M059J (cell line): Measurements from ENCODE around the gene MS4A13. TPM values are rescaled to one million over a fixed set of nuclear protein-coding genes. Genes with fewer than 3 reads are reported as not detected.
"Not testable (repeated sequence)": the region's sequence is repeated elsewhere in the genome, so short reads cannot be mapped to it uniquely, and the experiment has no call there.

ENCODE experiments used
- DNase-seq: peaks from one replicate; pipeline ENCODE4 v3.0.0-alpha.2; 2012; ENCODE audit warnings: low read depth
- total RNA-seq: library from RNA; depleted of rRNA; stranded (reverse); fragments of >200 nt; shearing (Covaris generic); gene quantifications from 2 replicates; pipeline ENCODE4 v1.2.3, GENCODE V29; 2014; rRNA removed

The MS4A13 gene, protein sequence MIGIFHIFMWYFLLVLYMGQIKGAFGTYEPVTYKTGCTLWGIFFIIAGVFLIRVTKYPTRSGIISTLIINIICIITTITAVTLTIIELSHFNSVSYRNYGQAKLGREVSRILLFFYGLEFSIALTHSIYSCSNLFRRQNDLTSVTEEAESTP
- total RNA-seq, result not detected in 2 replicates

DNA sequence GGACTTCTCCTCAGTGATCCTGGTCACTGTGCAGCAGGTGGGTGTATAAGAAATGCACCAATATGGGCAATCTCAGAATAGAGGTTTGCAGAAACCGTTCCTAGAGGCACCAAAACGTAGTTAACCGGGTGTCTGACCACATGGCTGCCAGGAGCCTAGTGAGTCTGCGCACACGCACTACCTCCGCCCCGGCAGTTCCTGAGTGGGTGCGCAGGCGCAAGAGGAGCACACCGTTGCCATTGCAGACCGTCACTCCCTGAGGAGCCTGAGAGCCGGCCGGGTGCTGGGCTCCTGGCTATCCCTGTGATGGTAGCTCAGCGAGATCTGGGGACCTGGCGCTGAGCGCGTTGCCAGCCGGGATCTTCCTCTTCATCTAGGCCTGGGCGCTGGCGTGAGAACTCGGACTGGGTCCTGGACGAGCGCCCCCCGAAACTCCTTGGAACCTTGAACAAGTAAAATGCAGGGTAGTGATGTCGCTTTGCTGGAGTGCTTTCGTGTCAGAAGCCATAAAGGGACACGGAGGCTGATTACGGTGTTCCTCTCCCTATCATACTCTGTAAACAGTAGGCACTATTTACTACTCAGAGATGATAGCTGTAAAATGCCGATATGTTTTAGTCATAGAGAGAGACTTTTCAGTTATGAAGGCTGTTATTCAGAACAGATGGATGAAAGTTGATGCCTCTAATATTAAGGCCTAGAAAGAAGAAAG is at the start of gene MS4A13:
Gene MS4A13 (plus strand): TSS at position 249 of the 712 bp plus-strand sequence. CDS start 2,692 bp downstream, outside the sequence.
- no peak for DNase-seq

DNA sequence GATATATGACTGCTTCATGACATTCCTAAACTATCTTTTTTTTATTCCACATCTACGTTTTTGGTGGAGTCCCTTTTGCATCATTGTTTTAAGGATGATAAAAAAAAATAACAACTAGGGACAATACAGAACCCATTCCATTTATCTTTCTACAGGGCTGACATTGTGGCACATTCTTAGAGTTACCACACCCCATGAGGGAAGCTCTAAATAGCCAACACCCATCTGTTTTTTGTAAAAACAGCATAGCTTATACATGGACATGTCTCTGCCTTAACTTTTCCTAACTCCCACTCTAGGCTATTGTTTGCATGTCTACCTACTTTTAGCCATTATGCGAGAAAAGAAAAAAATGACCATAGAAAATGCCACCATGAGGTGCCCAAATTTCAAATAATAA is 46.4 kb upstream of the MS4A13 start:
- DNase-seq, result no peak

DNA sequence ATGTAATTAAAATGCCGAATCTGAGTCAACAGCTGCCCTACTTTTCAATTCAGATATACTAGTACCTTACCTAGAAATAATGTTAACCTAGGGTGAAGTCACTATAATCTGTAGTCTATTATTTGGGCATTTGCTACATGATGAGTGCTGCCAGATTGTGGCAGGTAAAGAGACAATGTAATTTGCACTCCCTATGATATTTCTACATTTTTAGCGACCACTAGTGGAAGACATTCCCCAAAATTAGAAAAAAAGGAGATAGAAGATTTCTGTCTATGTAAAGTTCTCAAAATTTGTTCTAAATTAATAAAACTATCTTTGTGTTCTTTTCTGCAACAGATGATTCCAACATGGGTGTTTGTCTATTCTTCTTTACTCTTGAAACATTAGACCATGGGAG is 45.5 kb upstream of the MS4A13 start:
- no peak for DNase-seq

DNA sequence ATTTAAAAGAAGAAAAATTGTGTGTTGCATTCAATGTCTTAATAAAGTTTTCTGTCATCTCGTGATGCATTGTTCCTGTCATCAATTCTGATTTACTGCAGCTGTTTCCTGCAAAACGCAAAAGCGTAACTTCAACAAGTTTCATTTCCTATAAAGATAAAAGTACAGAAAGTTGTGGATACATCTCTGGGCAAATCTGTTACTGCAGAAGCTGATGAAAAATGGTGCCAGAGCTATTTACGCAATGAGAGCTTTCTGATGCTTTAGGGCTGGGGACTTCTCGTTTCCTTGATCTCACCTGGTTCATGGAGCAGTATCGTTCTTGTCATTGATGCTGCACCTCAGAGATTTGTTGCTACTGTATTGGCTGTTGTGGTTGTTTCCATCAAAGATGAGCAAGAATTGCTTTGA is 38.2 kb upstream of the MS4A13 start:
- DNase-seq, result no peak

DNA sequence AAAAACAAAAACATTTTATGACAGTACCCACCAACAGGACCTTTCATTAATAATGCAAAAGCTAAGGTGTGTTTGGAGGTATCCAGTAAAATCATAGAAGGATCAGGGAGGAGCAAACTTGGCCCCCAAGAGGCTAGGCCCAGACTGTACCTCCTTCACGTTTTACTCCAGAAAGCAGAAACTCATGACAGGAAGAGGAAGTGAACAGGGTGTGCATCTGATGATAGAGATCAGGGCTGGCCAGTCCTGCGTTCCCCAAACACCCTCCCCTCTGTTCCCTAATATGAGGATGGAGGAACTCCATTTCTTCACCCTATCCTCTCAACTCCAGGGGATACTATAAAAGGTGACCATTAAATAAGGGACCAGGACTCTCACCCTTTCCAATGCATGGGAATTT is 32.8 kb upstream of the MS4A13 start:
- DNase-seq, result no peak

DNA sequence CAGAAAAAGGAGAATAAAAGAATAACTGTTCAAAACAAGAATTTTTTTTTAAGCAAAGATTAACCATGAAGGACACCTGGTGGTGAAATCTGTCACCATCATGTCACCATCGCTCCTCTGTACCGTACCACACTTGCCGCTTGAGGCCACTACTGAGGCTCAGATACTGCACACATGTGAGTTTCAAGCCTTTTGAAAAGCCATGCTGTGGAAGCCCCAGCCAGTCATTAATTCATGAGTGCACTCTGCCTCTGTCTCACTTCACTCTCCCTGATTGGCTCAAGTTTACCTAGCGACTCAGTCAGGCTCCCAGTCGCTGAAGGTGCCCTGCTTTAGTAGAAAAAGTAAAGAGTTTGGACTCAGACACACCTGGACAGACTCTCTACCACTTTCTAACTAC is 29.2 kb upstream of the MS4A13 start:
- DNase-seq, result peak; percentile 29

DNA sequence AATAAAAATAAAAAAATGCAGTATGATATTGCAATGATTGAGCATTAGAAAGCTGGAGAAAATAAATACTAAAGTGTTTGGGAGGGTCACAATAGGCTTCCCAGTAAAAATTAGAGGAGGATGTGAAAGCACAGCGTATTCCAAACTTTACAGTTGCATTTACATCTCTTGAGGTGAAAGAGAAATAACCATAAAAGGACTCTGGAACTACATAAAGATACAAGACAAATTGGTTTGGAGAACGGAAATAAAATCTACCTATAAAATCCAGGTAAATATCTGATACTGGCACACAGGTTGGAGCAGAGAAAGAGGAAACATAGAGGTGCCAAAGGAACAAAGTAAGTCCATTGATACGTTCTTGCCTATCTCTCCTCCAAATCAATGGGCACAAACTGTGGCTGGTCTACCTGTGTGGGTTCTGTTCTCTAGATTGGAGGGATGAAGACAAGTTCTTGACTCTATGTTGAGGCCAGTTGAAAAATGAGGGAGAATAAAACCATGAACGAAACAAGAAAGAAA is 22.6 kb upstream of the MS4A13 start, which contains the start of gene MS4A12:
Gene MS4A12 (plus strand): TSS at position 291 of the 522 bp plus-strand sequence. CDS start 4,541 bp downstream, outside the sequence.
- DNase-seq, result no peak

DNA sequence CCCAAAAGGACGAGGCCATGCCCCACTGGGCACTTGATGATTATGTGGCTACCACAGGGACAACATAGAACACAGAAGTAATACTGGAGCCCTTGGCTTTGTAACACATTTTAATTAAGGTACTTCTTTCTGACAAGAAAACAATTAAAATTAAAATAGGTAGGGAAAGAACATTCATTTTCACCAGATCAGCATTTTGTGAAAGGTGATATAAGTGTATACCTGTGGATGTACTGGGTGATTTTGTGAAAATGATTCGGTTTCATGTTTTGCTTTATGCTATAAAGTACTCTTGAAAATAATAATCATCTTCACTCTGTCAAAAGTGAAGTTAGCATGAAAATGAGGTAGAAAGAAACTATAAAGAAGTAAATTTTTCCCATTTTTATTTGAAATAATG is 21.7 kb upstream of the MS4A13 start:
- no peak for DNase-seq

DNA sequence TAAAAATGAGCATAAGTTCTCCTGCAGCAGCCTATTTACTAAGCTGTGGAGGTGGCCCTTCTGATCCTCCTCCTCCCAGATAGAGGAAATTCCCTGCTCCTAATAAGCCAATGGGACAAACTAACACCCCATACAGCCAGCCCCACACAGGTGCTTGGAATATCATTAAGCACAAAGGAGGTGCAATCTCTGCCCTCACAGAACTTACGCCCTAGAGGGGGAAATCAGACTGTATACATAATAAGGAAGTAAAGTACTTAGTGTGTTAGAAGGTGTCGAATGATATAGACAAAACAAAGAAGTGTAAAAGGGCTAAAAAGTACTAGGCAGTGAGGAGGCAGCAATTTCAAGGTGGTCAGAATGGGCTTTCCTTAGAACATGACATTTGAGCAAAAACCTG is 16.8 kb upstream of the MS4A13 start:
- DNase-seq, result no peak

DNA sequence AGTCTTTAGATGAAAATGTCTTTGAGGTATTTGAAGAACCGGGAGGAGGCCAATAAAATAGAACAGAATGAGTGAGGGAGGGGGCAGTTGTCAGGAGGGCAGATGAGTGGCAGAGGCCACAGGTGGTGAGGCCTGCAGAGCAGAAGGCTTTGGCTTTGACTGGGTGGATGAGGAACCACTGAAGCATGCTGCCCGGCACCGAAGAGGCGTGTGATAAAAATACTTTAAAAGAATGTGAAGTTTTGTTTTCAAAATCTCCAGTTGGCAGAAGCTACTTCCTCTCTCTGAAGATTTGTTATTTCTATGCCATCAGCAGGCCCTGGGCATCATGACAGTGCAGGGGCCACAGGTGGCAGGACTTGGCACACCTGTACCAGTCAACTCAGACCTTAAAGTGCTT is 16.3 kb upstream of the MS4A13 start:
- peak; percentile 60 for DNase-seq

DNA sequence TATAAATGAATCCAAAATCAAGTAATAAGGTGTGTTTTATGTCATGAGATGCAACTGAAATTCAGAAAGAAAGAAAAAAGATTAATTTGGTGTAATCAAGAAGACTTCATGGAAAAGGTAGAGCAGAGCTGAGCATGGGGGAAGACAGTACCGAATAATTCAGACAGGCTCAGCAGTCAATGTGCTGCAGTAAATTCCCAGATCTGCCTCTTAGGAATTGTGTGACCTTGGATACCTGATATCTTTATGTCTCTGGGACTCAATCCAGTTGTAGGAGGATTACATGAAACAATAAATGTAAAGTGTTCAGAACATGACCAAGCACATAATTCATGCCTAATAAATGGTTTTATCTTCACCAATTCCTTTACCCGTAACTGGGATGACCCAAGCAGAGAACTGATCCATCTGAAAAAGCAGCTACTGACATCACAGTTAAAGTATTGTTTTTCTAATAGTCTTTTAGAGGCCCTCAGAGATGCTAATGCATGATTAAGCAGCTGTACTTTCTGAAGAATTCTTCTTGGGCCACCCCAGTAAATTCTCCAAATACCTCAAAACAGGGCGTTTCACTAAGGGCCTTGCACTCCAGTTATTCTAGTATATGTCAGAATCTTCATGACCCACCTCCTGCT is 14.8 kb upstream of the MS4A13 start:
- DNase-seq, result peak; percentile 30

DNA sequence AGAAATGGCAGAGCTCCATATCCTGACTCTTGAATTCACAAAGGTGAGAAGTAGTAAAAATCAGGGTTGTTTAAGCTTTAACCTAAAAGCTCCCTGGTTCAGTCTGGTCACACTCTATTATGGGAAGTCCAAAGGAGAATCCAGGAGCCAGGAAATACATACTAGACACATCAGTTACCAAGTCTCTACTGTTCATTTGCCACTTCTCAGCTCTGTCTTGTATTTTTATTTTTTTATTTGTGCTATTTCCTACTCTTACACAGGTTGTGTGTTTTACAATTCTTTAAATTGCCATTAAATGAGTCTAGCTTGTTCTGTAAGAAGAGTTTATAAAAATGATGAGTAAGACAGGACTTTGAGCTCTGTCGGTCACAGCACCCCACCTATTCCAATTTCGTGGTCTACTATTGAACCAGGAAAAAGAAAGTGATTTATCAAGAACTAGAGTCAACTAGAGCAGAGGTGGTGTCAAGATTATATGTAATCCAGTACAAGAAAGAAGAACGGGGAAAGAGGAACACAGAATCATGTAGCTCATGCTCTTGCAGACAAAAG is 12.9 kb upstream of the MS4A13 start:
- no peak for DNase-seq

DNA sequence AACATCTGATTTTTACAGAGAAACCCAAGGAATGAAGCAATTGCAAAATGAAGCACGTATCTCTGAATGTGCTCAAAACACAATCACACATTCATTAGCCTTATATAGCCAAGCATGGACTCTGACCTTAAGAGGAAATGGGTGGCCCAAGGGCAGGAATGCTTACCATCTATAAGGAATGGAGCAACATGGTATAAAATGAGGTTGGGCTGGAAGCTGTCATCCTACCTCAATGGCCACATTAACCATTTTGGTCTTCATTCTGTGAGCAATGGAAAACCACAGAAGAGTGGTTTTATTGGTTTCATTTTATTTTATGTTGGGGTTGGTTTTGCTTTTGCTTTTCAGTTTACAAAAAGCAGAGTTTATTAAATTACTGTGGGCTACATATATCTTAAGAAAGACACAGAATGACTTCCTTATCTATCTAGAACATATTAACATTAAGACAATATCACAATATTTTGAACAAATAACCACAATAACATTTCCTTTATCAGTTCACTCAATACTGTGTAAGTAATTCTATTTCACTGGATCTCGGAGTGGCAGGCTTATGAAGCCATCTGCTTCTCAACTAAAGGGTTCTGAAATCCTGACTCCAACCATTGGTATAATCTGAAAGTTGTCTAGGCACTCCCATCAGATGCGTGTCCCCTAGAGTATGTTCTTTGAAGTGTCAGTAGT is 10.8 kb upstream of the MS4A13 start:
- DNase-seq, result peak; percentile 12

DNA sequence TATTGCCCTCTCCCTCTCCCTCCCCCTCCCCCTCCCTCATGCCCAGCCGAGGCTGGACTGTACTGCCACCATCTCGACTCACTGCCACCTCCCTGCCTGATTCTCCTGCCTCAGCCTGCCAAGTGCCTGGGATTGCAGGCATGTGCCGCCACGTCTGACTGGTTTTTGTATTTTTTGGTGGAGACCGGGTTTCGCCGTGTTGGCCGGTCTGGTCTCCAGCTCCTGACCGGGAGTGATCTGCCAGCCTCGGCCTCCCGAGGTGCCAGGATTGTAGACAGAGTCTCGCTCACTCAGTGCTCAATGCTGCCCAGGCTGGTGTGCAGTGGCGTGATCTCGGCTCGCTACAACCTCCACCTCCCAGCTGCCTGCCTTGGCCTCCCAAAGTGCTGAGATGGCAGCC is 5.6 kb upstream of the MS4A13 start:
- not testable (repeated sequence) for DNase-seq

DNA sequence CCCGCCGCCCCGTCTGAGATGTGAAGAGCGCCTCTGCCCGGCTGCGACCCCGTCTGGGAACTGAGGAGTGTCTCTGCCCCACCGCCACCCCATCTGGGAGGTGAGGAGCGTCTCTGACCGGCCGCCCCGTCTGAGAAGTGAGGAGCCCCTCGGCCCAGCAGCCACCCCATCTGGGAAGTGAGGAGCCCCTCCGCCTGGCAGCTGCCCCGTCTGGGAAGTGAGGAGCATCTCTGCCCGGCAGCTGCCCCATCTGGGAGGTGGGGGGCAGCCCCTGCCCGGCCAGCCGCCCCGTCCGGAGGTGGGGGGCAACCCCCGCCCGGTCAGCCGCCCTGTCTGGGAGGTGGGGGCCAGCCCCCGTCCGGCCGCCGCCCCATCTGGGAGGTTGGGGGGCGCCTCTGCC is 5.0 kb upstream of the MS4A13 start:
- DNase-seq, result not testable (repeated sequence)

DNA sequence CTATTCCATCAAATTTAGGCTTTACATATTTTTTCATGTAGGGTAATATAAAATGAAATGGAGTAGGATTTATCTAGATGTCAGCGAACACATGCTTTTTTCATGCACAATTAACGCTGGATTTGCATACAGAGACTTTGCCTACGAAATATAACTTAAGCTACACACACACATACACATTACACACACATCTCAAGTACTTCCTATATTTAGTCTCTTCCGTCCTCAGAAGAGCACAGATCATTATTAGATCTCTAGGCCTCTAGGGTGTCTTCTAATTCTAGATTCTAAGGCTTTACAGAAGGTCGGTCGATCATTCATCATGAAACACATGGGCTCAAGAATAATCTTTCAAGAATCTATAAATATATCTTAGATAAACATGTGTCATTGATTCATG is 3.8 kb upstream of the MS4A13 start:
- DNase-seq, result no peak

DNA sequence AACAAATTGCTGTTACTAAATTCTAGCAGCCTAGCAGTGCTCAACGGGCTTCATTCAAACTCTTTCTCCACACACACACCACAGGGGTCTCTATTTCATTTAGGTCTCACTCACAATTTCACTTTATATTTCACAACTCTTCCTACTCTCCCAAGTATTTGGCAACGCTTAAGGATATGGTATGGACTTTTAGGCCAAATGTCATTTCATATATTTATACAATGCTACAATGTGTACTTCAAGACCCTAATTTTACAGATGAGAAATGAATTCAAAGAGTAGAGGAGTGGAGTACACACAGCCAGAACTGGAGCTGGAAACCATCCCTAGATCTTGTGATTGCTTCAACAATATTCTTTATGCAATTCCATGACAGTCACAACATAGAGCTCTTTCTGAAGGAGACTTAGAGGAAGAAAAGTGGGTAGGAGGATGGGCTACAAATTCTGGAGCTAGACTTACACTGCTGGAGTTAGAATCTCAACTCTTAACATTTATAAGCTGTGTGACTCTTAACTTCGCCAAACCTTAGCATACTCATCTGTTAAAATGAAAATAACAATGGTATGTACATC is 2.5 kb upstream of the MS4A13 start:
- DNase-seq, result no peak

DNA sequence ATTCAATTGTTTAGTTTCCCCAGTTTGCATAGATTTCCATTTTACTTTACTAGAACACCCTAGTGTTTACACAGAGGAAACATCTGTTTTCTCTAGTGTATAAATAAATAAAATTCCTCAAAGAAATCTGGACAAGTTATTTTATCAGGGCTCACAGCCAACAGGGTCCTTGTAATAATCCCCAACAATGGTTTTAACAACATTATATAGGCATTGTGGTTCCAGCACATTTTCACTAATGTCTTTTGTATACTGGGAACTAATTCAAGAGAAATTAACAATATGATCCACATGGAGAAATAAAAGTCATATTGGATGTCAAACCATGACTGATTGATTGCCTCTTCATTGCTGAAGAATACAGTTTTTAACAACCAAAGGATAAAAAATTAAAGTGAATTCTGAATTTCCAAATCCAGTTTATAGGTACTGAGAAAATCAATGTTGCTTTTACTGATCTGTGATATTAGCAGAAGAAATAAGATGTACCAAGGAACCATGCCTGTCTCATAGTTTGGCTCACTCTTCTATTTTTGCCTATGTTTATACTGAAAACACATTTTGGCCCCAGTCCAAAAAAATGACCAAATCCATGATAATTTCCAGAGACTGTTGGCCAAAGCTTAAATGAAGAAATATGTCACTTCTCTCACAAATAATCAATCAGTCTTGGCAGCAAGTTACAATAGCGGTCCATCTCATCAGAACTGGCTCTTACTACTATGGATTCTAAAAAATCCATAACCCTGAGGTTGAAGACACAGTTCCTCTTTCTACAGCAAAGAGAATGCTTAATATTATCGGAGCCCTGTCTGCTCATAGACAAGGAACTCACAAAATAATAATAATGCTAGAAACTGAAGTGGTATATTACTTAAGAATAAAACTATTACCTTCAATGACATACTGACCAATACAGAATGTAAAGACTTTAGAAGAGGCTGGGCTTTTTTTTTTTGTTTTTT is 1.4 kb upstream of the MS4A13 start:
- no peak for DNase-seq

DNA sequence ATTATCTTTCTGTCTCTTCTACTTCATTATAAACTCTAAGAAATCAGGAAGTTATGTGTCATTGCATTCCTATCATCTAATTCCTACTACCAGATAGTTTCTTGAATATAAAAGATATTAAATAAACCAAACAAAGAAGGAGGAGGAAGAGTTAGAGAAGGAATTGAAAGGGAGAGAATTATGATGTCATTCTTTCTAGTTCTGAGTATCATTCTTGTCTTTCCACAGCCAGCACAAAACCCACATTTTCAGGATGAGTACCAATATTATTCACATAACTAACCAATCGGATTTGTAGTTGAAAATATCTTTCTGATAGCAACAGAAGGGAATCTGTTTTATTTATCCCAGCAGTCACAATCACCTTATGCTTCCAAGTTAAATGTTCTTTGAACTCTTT is 13.3 kb downstream of the MS4A13 start:
- no peak for DNase-seq

DNA sequence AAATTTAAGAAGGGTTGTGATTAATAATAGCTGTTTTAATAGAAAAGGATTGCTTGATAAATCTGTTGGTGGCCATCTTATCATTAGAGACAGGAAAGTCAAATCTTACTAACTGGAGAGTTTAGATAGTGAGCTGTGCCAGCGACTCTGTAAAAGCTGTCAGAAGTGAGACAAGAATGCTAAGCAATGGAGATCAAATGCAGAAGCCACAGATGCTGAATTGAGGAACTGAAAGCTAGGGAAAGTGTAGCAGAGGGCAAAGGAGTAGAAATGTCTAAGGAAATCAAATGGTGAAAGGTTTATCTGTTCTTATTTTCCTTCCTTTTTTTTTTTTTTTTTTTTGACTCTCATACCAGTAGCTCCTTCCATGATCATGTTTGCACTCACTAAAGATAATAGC is 13.7 kb downstream of the MS4A13 start:
- DNase-seq, result no peak
